SK-N-SH treated with all-trans-retinoic acid at 6 μM for 48 hours (cell line): ENCODE results near the gene GORAB.
A peak's percentile ranks its signal among the peaks of the same experiment; 100 is the strongest.

Experiments
- ATAC-seq: fragments of 200-7000 bp; cut with Tn5 transposase; 3 replicates; pipeline ENCODE4 v1.9.1; 2020; ENCODE audit warnings: mild to moderate bottlenecking, moderate library complexity
- ARNTL ChIP-seq: fragments of 450-650 bp; formaldehyde crosslinking; IDR thresholded peaks from 2 replicates; pipeline ENCODE4 v1.5.0; 2020; ENCODE audit warnings: low read depth, mild to moderate bottlenecking, moderate library complexity, borderline replicate concordance
- BACH2 ChIP-seq: fragments of 250-450 bp; sonication (Bioruptor Pico); IDR thresholded peaks from 2 replicates; pipeline ENCODE4 v1.9.0; 2021; ENCODE audit warnings: mild to moderate bottlenecking, borderline replicate concordance
- CREB5 ChIP-seq: fragments of 250-450 bp; sonication (Bioruptor Pico); IDR thresholded peaks from 2 replicates; pipeline ENCODE4 v1.5.1; 2020; ENCODE audit warnings: low read depth, mild to moderate bottlenecking, moderate library complexity
- CSDC2 ChIP-seq: fragments of 250-450 bp; sonication (Bioruptor Pico); IDR thresholded peaks from 2 replicates; pipeline ENCODE4 v1.5.0; 2020; ENCODE audit warnings: mild to moderate bottlenecking, moderate library complexity
- CSRNP3 ChIP-seq: fragments of 250-450 bp; sonication (Bioruptor Pico); IDR thresholded peaks from 2 replicates; pipeline ENCODE4 v1.5.1; 2021; ENCODE audit warnings: mild to moderate bottlenecking, moderate library complexity
- ESRRG ChIP-seq: fragments of 250-450 bp; sonication (Bioruptor Pico); IDR thresholded peaks from 2 replicates; pipeline ENCODE4 v1.6.1; 2021; ENCODE audit warnings: mild to moderate bottlenecking
- GLIS3 ChIP-seq: fragments of 250-450 bp; sonication (Bioruptor Pico); IDR thresholded peaks from 2 replicates; pipeline ENCODE4 v1.5.0; 2020; ENCODE audit warnings: mild to moderate bottlenecking, moderate library complexity
- OSR1 ChIP-seq: fragments of 250-450 bp; sonication (Bioruptor Pico); IDR thresholded peaks from 2 replicates; pipeline ENCODE4 v1.8.0; 2022; ENCODE audit warnings: moderate library complexity, mild to moderate bottlenecking, inconsistent platforms
- PATZ1 ChIP-seq: fragments of 250-450 bp; sonication (Bioruptor Pico); IDR thresholded peaks from 2 replicates; pipeline ENCODE4 v1.8.0; 2020; ENCODE audit warnings: mild to moderate bottlenecking, moderate library complexity, borderline replicate concordance
- POU6F1 ChIP-seq: fragments of 250-450 bp; sonication (Bioruptor Pico); IDR thresholded peaks from 2 replicates; pipeline ENCODE4 v1.8.0; 2021; ENCODE audit warnings: low read depth, mild to moderate bottlenecking, moderate library complexity, borderline replicate concordance
- PPARA ChIP-seq: fragments of 250-450 bp; sonication (Bioruptor Pico); IDR thresholded peaks from 2 replicates; pipeline ENCODE4 v1.5.0; 2020; ENCODE audit warnings: mild to moderate bottlenecking, borderline replicate concordance
- RARB ChIP-seq: fragments of 250-450 bp; sonication (Bioruptor Pico); IDR thresholded peaks from 2 replicates; pipeline ENCODE4 v1.8.0; 2021; ENCODE audit warnings: mild to moderate bottlenecking, moderate library complexity
- SNAI2 ChIP-seq: fragments of 250-450 bp; sonication (Bioruptor Pico); IDR thresholded peaks from 2 replicates; pipeline ENCODE4 v1.5.0; 2020; ENCODE audit warnings: mild to moderate bottlenecking, moderate library complexity
- TCF4 ChIP-seq: fragments of 250-450 bp; sonication (Bioruptor Pico); IDR thresholded peaks from 2 replicates; pipeline ENCODE4 v1.8.0; 2021; ENCODE audit warnings: mild to moderate bottlenecking, moderate library complexity, borderline replicate concordance
- TOX ChIP-seq: fragments of 250-450 bp; sonication (Bioruptor Pico); IDR thresholded peaks from 2 replicates; pipeline ENCODE4 v1.8.0; 2021; ENCODE audit warnings: mild to moderate bottlenecking, moderate library complexity, borderline replicate concordance
- ZC3H10 ChIP-seq: fragments of 250-450 bp; sonication (Bioruptor Pico); IDR thresholded peaks from 2 replicates; pipeline ENCODE4 v1.5.1; 2021; ENCODE audit warnings: mild to moderate bottlenecking, moderate library complexity
- ZFP3 ChIP-seq: fragments of 250-450 bp; sonication (Bioruptor Pico); IDR thresholded peaks from 2 replicates; pipeline ENCODE4 v1.5.0; 2020; ENCODE audit warnings: mild to moderate bottlenecking, moderate library complexity
- ZFP30 ChIP-seq: fragments of 450-650 bp; formaldehyde crosslinking; IDR thresholded peaks from 2 replicates; pipeline ENCODE4 v1.5.0; 2022; ENCODE audit warnings: mild to moderate bottlenecking, moderate library complexity
- ZNF565 ChIP-seq: fragments of 450-650 bp; formaldehyde crosslinking; conservative IDR thresholded peaks from 2 replicates; pipeline ENCODE4 v1.5.0; 2020; ENCODE audit warnings: low read depth, mild to moderate bottlenecking, moderate library complexity
- ZNF70 ChIP-seq: fragments of 450-650 bp; formaldehyde crosslinking; IDR thresholded peaks from 2 replicates; pipeline ENCODE4 v1.5.0; 2020; ENCODE audit warnings: mild to moderate bottlenecking, moderate library complexity
- ZNF8 ChIP-seq: fragments of 450-650 bp; formaldehyde crosslinking; IDR thresholded peaks from 2 replicates; pipeline ENCODE4 v1.5.0; 2020; ENCODE audit warnings: mild to moderate bottlenecking, moderate library complexity

The GORAB gene

GRCh38 chr1:170494369-170494768 is 37.6 kb upstream of the GORAB start:
- no peak for TF ChIP-seq BACH2
- no peak for TF ChIP-seq ZFP3 (CRISPR knock-in tag)
- no peak for TF ChIP-seq CREB5 (CRISPR knock-in tag)
- TF ChIP-seq ARNTL (CRISPR knock-in tag) = no peak
- no peak for TF ChIP-seq RARB (CRISPR knock-in tag)
- no peak for TF ChIP-seq TCF4 (CRISPR knock-in tag)
- no peak for TF ChIP-seq ZNF565 (CRISPR knock-in tag)
- no peak for TF ChIP-seq CSDC2 (CRISPR knock-in tag)
- TF ChIP-seq PATZ1 (CRISPR knock-in tag) = no peak
- TF ChIP-seq ZNF8 (CRISPR knock-in tag) = no peak
- no peak for TF ChIP-seq TOX (CRISPR knock-in tag)
- TF ChIP-seq ESRRG = no peak
- no peak for TF ChIP-seq ZFP30 (CRISPR knock-in tag)
- TF ChIP-seq SNAI2 (CRISPR knock-in tag) = no peak
- no peak for TF ChIP-seq ZNF70 (CRISPR knock-in tag)
- ATAC-seq = peak; percentile 88

- TF ChIP-seq ARNTL (CRISPR knock-in tag) (no peak), ZC3H10 (CRISPR knock-in tag) (no peak)
- ATAC-seq = peak; percentile 34
Observed at GRCh38 chr1:170495006-170495405, 37.0 kb upstream of the GORAB start.

- ATAC-seq = no peak
Observed at GRCh38 chr1:170498876-170499275, 33.1 kb upstream of the GORAB start.

GRCh38 chr1:170503665-170504064 is 28.3 kb upstream of the GORAB start:
- TF ChIP-seq OSR1 (CRISPR knock-in tag) = no peak
- TF ChIP-seq ZNF8 (CRISPR knock-in tag) = no peak
- no peak for TF ChIP-seq CSDC2 (CRISPR knock-in tag)
- no peak for TF ChIP-seq CSRNP3 (CRISPR knock-in tag)
- no peak for TF ChIP-seq ESRRG
- TF ChIP-seq ZNF565 (CRISPR knock-in tag) = no peak
- no peak for TF ChIP-seq ZC3H10 (CRISPR knock-in tag)
- no peak for TF ChIP-seq PATZ1 (CRISPR knock-in tag)
- TF ChIP-seq GLIS3 (CRISPR knock-in tag) = no peak
- TF ChIP-seq PPARA (CRISPR knock-in tag) = no peak
- no peak for TF ChIP-seq BACH2
- TF ChIP-seq ZFP3 (CRISPR knock-in tag) = no peak
- no peak for ATAC-seq

More at GRCh38 chr1:170498876-170499275, 33.1 kb upstream of the GORAB start:
- TF ChIP-seq ZNF565 (CRISPR knock-in tag) = no peak
- no peak for TF ChIP-seq ZFP30 (CRISPR knock-in tag)
- TF ChIP-seq PPARA (CRISPR knock-in tag) = no peak
- TF ChIP-seq CSRNP3 (CRISPR knock-in tag) = no peak
- no peak for TF ChIP-seq BACH2
- no peak for TF ChIP-seq POU6F1
- no peak for TF ChIP-seq GLIS3 (CRISPR knock-in tag)
- TF ChIP-seq ESRRG = no peak
- no peak for TF ChIP-seq SNAI2 (CRISPR knock-in tag)
- no peak for TF ChIP-seq TCF4 (CRISPR knock-in tag)
- no peak for TF ChIP-seq OSR1 (CRISPR knock-in tag)
- no peak for TF ChIP-seq TOX (CRISPR knock-in tag)
- TF ChIP-seq ZFP3 (CRISPR knock-in tag) = no peak
- no peak for TF ChIP-seq ZC3H10 (CRISPR knock-in tag)
- TF ChIP-seq, all 23 proteins: peak for 0
